GM21381 (cell line): ENCODE results near the gene CCT5.
A peak's percentile ranks its signal among the peaks of the same experiment; 100 is the strongest.
"Not testable (repeated sequence)": the region's sequence is repeated elsewhere in the genome, so short reads cannot be mapped to it uniquely, and the experiment has no call there.

ENCODE experiments used
- ATAC-seq: cut with Tn5 transposase; IDR thresholded peaks from one replicate; pipeline ENCODE4 v1.9.1; 2021; ENCODE audit warnings: mild to moderate bottlenecking, moderate library complexity; ENCODE audit not compliant: unreplicated experiment

CCT5 gene

GRCh38 chr5:10244342-10244944, 5.6 kb upstream of the CCT5 start:
- ATAC-seq = no peak

- ATAC-seq = no peak
Observed at GRCh38 chr5:10246761-10247160, 3.3 kb upstream of the CCT5 start.

GRCh38 chr5:10247217-10247616, 2.9 kb upstream of the CCT5 start:
- not testable (repeated sequence) for ATAC-seq

- ATAC-seq = no peak
Observed at GRCh38 chr5:10248378-10249260, 1.5 kb upstream of the CCT5 start.

- peak; percentile 8 for ATAC-seq
Observed at GRCh38 chr5:10250806-10251276, 761 bp downstream of the CCT5 start.

GRCh38 chr5:10251405-10251804, 1.3 kb downstream of the CCT5 start:
- ATAC-seq = no peak

GRCh38 chr5:10253390-10253789, 3.3 kb downstream of the CCT5 start:
- no peak for ATAC-seq

- no peak for ATAC-seq
Observed at GRCh38 chr5:10254686-10255085, 4.6 kb downstream of the CCT5 start.

GRCh38 chr5:10257870-10258269, 7.8 kb downstream of the CCT5 start:
- ATAC-seq = no peak

- ATAC-seq = no peak
Observed at GRCh38 chr5:10259899-10260298, 9.8 kb downstream of the CCT5 start.

GRCh38 chr5:10261065-10261464, 11.0 kb downstream of the CCT5 start:
- no peak for ATAC-seq

GRCh38 chr5:10262121-10262774, 12.2 kb downstream of the CCT5 start:
- ATAC-seq = no peak

GRCh38 chr5:10262995-10263394, 12.9 kb downstream of the CCT5 start:
- no peak for ATAC-seq

- no peak for ATAC-seq
Observed at GRCh38 chr5:10264604-10265003, 14.5 kb downstream of the CCT5 start.

- no peak for ATAC-seq
Observed at GRCh38 chr5:10265245-10266109, 15.4 kb downstream of the CCT5 start.

- no peak for ATAC-seq
Observed at GRCh38 chr5:10266137-10266536, 16.1 kb downstream of the CCT5 start.

GRCh38 chr5:10266839-10267238, 16.8 kb downstream of the CCT5 start:
- no peak for ATAC-seq

- no peak for ATAC-seq
Observed at GRCh38 chr5:10268100-10268499, 18.0 kb downstream of the CCT5 start.

- ATAC-seq = no peak
Observed at GRCh38 chr5:10272053-10272874, 22.2 kb downstream of the CCT5 start.

- ATAC-seq = not testable (repeated sequence)
Observed at GRCh38 chr5:10272875-10273209, 22.8 kb downstream of the CCT5 start.
